ENCODE measurements around the gene ARRDC3. TPM values are rescaled to one million over a fixed set of nuclear protein-coding genes. Genes with fewer than 3 reads are reported as not detected.
"Not testable (repeated sequence)": the region's sequence is repeated elsewhere in the genome, so short reads cannot be mapped to it uniquely, and the experiment has no call there.

Gene ARRDC3
- total and polyA plus RNA-seq, 2 of the 8 experiments (the other 6 are each of a cell fraction or from before 2014, with no cell fraction given), result 2.9 to 5.7 TPM

DNA sequence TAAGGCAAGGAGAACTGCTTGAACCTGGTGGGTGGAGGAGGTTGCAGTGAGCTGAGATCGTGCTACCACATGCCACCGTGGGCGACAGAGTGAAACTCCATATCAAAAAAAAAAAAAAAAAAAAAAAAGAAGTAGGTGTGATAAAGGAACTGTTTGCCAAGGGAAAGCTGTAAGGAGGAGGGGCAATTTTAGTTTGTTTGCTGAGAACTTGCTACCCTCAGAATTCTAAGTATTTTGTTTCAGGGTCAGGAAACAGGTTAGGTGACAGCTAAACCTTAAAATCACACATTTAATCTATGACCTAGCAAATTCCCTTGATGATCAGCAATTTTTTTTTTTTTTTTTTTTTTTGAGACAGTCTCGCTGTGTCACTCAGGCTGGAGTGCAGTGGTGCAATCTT lies 7.2 kb upstream of the ARRDC3 start:
- no peak for FAIRE-seq

GRCh38 chr5:91389555-91389954 lies 6.4 kb upstream of the ARRDC3 start:
- H3K18ac ChIP-seq (ENCODE audit: extremely low read depth, low read length); H2BK5ac ChIP-seq (ENCODE audit: low read depth, low read length); H3K79me2 ChIP-seq (ENCODE audit: control insufficient read depth in 1 of 2, insufficient read depth in 2 of 2, low read length in 2 of 2); H3K56ac ChIP-seq (replicated peaks; ENCODE audit: insufficient read length, low read depth, low read length); H2BK12ac ChIP-seq (ENCODE audit: low read depth, low read length); H3K9me3 ChIP-seq (ENCODE audit: insufficient read depth in 2 of 2, low read depth in 1 of 2, low read length in 1 of 2); H3K4me3 ChIP-seq (ENCODE audit: extremely low read depth in 1 of 4, insufficient read depth in 2 of 4, low read depth in 3 of 4, low read length in 4 of 4); H2BK15ac ChIP-seq (ENCODE audit: low read length); H3K4me1 ChIP-seq (replicated peaks in 1 of 4; ENCODE audit: control insufficient read depth in 3 of 4, insufficient read depth in 4 of 4, low read length in 3 of 4); H3K23ac ChIP-seq (ENCODE audit: insufficient read length); H4K5ac ChIP-seq (ENCODE audit: insufficient read length, low read depth, low read length); H4K91ac ChIP-seq (replicated peaks; ENCODE audit: insufficient read length, low read length); FAIRE-seq; DNase-seq (ENCODE audit: low read depth in 1 of 2, low spot score in 2 of 2); H2BK20ac ChIP-seq (ENCODE audit: low read length); H3K36me3 ChIP-seq (ENCODE audit: control insufficient read depth in 2 of 4, insufficient read depth in 4 of 4, low read length in 3 of 4); H3K27me3 ChIP-seq (replicated peaks in 1 of 4; ENCODE audit: control insufficient read depth in 3 of 4, extremely low read depth in 1 of 4, insufficient read depth in 3 of 4, low read length in 3 of 4); H3K27ac ChIP-seq (ENCODE audit: low read depth, low read length); POLR2A ChIA-PET (ENCODE audit: partially characterized antibody); H2AFZ ChIP-seq (ENCODE audit: low read length); H4K20me1 ChIP-seq (replicated peaks in 1 of 2; ENCODE audit: control insufficient read depth in 1 of 2, insufficient read depth in 2 of 2, low read length in 2 of 2); H3K4ac ChIP-seq (replicated peaks; ENCODE audit: insufficient read length, low read depth, low read length); H4K8ac ChIP-seq (ENCODE audit: extremely low read depth, insufficient read depth, low read length); H2BK120ac ChIP-seq (replicated peaks; ENCODE audit: low read depth, low read length); H3K9ac ChIP-seq (replicated peaks in 1 of 4; ENCODE audit: extremely low read depth in 1 of 4, low read depth in 3 of 4, low read length in 3 of 4); H3K14ac ChIP-seq (ENCODE audit: insufficient read length); H3K4me2 ChIP-seq (ENCODE audit: insufficient read depth in 1 of 2, low read depth in 2 of 2, low read length in 2 of 2); H3K23me2 ChIP-seq (ENCODE audit: low read depth, low read length); H2AK5ac ChIP-seq (ENCODE audit: low read depth, low read length); H3K79me1 ChIP-seq (ENCODE audit: low read depth, low read length): not testable (repeated sequence)
- CTCF ChIA-PET (ENCODE audit: partially characterized antibody), result interaction anchor here (0.8 to 10.3 kb wide), 7 partner anchors 20 to 170 kb away, joined by 3 to 112 read pairs (median 3); no protein-coding TSS in a partner anchor

More for the DNA sequence above, 7.2 kb upstream of the ARRDC3 start:
- H3K23ac ChIP-seq (ENCODE audit: insufficient read length), result no peak overlapping the region
- POLR2A ChIA-PET (ENCODE audit: partially characterized antibody), result no interaction called here
- H4K5ac ChIP-seq (ENCODE audit: insufficient read length, low read depth, low read length), result no peak overlapping the region
- H3K18ac ChIP-seq (ENCODE audit: extremely low read depth, low read length), result no peak overlapping the region
- no peak overlapping the region for H2BK5ac ChIP-seq (ENCODE audit: low read depth, low read length)
- H3K27ac ChIP-seq (ENCODE audit: low read depth, low read length), result no peak overlapping the region
- H2AK5ac ChIP-seq (ENCODE audit: low read depth, low read length), result no peak overlapping the region
- H3K4me3 ChIP-seq (ENCODE audit: extremely low read depth in 1 of 4, insufficient read depth in 2 of 4, low read depth in 3 of 4, low read length in 4 of 4), result no peak overlapping the region
- no peaks in the 10 kb centered on the region for H3K79me1 ChIP-seq (ENCODE audit: low read depth, low read length)
- H3K56ac ChIP-seq (replicated peaks; ENCODE audit: insufficient read length, low read depth, low read length), result no peak overlapping the region
- H3K4me2 ChIP-seq (ENCODE audit: insufficient read depth in 1 of 2, low read depth in 2 of 2, low read length in 2 of 2), result no peak overlapping the region
- H2BK20ac ChIP-seq (ENCODE audit: low read length), result no peak overlapping the region
- H4K20me1 ChIP-seq (replicated peaks in 1 of 2; ENCODE audit: control insufficient read depth in 1 of 2, insufficient read depth in 2 of 2, low read length in 2 of 2), result no peaks in the 10 kb centered on the region
- H3K9me3 ChIP-seq (ENCODE audit: insufficient read depth in 2 of 2, low read depth in 1 of 2, low read length in 1 of 2), result no peaks in the 10 kb centered on the region
- no peak overlapping the region for H3K9ac ChIP-seq (replicated peaks in 1 of 4; ENCODE audit: extremely low read depth in 1 of 4, low read depth in 3 of 4, low read length in 3 of 4)
- H3K14ac ChIP-seq (ENCODE audit: insufficient read length), result no peak overlapping the region
- no peak overlapping the region for H2BK120ac ChIP-seq (replicated peaks; ENCODE audit: low read depth, low read length)
- no peak overlapping the region for H2AFZ ChIP-seq (ENCODE audit: low read length)
- TF ChIP-seq RAD21 (IDR thresholded peaks at IDR 0.05 in 1 of 2, conservative IDR thresholded peaks at IDR 0.05 in 1 of 2; ENCODE audit: low read depth in 2 of 2, low read length in 2 of 2), result no peak
- TF ChIP-seq SRF (IDR thresholded peaks at IDR 0.05; ENCODE audit: low read depth, low read length), result no peak
- no peak for TF ChIP-seq HDAC6 (IDR thresholded peaks at IDR 0.05; ENCODE audit: low read depth, low read length)
- TF ChIP-seq CHD2 (IDR thresholded peaks at IDR 0.05; ENCODE audit: low read length), result no peak
- TF ChIP-seq JUND (IDR thresholded peaks at IDR 0.05; ENCODE audit: low read length), result no peak
- TF ChIP-seq SIX5 (IDR thresholded peaks at IDR 0.05; ENCODE audit: low read depth, low read length), result no peak
- H4K8ac ChIP-seq (ENCODE audit: extremely low read depth, insufficient read depth, low read length), result no peak overlapping the region
- H2BK12ac ChIP-seq (ENCODE audit: low read depth, low read length), result no peak overlapping the region
- DNase-seq (ENCODE audit: low read depth in 1 of 2, low spot score in 2 of 2), result no peak
- no peak overlapping the region for H2BK15ac ChIP-seq (ENCODE audit: low read length)
- CTCF ChIA-PET (ENCODE audit: partially characterized antibody), result interaction anchor here (1.2 to 10.3 kb wide), 5 partner anchors 19 to 171 kb away, joined by 3 to 112 read pairs (median 3); no protein-coding TSS in a partner anchor
- H3K4ac ChIP-seq (replicated peaks; ENCODE audit: insufficient read length, low read depth, low read length), result no peak overlapping the region
- no peak overlapping the region for H4K91ac ChIP-seq (replicated peaks; ENCODE audit: insufficient read length, low read length)
- no peaks in the 10 kb centered on the region for H3K79me2 ChIP-seq (ENCODE audit: control insufficient read depth in 1 of 2, insufficient read depth in 2 of 2, low read length in 2 of 2)
- no peaks in the 10 kb centered on the region for H3K4me1 ChIP-seq (replicated peaks in 1 of 4; ENCODE audit: control insufficient read depth in 3 of 4, insufficient read depth in 4 of 4, low read length in 3 of 4)
- H3K36me3 ChIP-seq (ENCODE audit: control insufficient read depth in 2 of 4, insufficient read depth in 4 of 4, low read length in 3 of 4), result no peaks in the 10 kb centered on the region
- 96% methylated on average over 3 of the region's 4 CpGs; no CpG with 5 or more reads in 1 of the 2 experiments for WGBS, 2 experiments (ENCODE audit: extremely low coverage in 1 of 2, insufficient coverage in 1 of 2, insufficient read length in 1 of 2, insufficient replicate concordance in 2 of 2, low coverage in 1 of 2, low lambda C conversion rate in 2 of 2, missing lambda C conversion rate in 1 of 2)
- no peaks in the 10 kb centered on the region for H3K23me2 ChIP-seq (ENCODE audit: low read depth, low read length)
- H3K27me3 ChIP-seq (replicated peaks in 1 of 4; ENCODE audit: control insufficient read depth in 3 of 4, extremely low read depth in 1 of 4, insufficient read depth in 3 of 4, low read length in 3 of 4), result no peaks in the 10 kb centered on the region
